ENCODE data around the gene TSPAN13. TPM values are rescaled to one million over a fixed set of nuclear protein-coding genes. Genes with fewer than 3 reads are reported as not detected.

Gene TSPAN13
- polyA plus RNA-seq, 1 donor (not counting 4 experiments of a cell fraction or from before 2014, with no cell fraction given): 21.6 TPM

DNA sequence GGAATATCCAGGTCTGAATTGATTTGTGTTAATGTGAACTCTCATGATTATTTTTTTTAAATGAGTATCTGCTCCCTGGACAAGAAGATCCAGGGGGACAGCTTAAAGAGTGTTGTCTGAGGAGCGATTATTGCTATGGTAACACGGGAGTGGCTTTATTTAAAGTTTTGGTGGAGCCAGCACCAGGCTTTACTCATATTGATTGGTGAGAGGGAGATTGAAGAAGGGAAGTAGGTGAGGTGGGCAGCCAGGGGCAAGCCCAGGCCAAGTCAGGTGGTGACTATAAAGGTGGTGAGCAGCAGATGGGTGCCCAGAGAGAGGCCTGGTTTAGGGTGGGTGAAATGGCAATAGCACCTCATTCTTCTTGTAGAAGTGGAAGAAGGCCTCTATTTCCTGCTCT, 61.4 kb downstream of the TSPAN13 start:
- Histone ChIP-seq H3K9ac (ENCODE audit: control insufficient read depth, extremely low read depth, insufficient read depth, low read length) (no peak overlapping the region), H3K27me3 (ENCODE audit: control insufficient read depth, extremely low read depth, insufficient read depth, low read length) (no peaks in the 10 kb centered on the region)
- no peak for DNase-seq (ENCODE audit: low read depth, low spot score)

GRCh38 chr7:16816824-16817223, 63.3 kb downstream of the TSPAN13 start:
- H3K9me1 ChIP-seq (ENCODE audit: control insufficient read depth, extremely low read depth, insufficient read depth, low read length): no peaks in the 10 kb centered on the region
- DNase-seq (ENCODE audit: low read depth, low spot score): no peak
- FAIRE-seq: no peak
- H3K4me2 ChIP-seq (ENCODE audit: control insufficient read depth, extremely low read depth, insufficient read depth, low read depth, low read length): no peak overlapping the region
- dilution Hi-C loops (cut with MboI; ENCODE audit: extremely low pct_ligation_motif_present, low sequenced_read_pairs): no loop called here
- H3K4me1 ChIP-seq (ENCODE audit: control insufficient read depth, extremely low read depth, insufficient read depth, low read length): no peaks in the 10 kb centered on the region
- no peaks in the 10 kb centered on the region for H3K9me3 ChIP-seq (ENCODE audit: control insufficient read depth, low read depth, low read length)
- no peak overlapping the region for H3K27ac ChIP-seq (ENCODE audit: control insufficient read depth, insufficient read depth, low read length)
- H3K79me2 ChIP-seq (ENCODE audit: control insufficient read depth, insufficient read depth, low read length): no peaks in the 10 kb centered on the region
- no peak overlapping the region for H2AFZ ChIP-seq (ENCODE audit: control insufficient read depth, low read length)
- no peaks in the 10 kb centered on the region for H4K20me1 ChIP-seq (ENCODE audit: control insufficient read depth, extremely low read depth, insufficient read depth, low read length)
- no peaks in the 10 kb centered on the region for H3K36me3 ChIP-seq (ENCODE audit: control insufficient read depth in 2 of 2, extremely low read depth in 1 of 2, insufficient read depth in 2 of 2, low read length in 2 of 2)
- H3K4me3 ChIP-seq (ENCODE audit: control insufficient read depth in 2 of 3, extremely low read depth in 1 of 3, insufficient read depth in 2 of 3, low read depth in 1 of 3, low read length in 3 of 3): no peak overlapping the region
- H3K27me3 ChIP-seq (ENCODE audit: control insufficient read depth, extremely low read depth, insufficient read depth, low read length): no peaks in the 10 kb centered on the region
- TF ChIP-seq EZH2 (IDR thresholded peaks at IDR 0.05; ENCODE audit: low read length): no peak
- TF ChIP-seq, protein P1, sequence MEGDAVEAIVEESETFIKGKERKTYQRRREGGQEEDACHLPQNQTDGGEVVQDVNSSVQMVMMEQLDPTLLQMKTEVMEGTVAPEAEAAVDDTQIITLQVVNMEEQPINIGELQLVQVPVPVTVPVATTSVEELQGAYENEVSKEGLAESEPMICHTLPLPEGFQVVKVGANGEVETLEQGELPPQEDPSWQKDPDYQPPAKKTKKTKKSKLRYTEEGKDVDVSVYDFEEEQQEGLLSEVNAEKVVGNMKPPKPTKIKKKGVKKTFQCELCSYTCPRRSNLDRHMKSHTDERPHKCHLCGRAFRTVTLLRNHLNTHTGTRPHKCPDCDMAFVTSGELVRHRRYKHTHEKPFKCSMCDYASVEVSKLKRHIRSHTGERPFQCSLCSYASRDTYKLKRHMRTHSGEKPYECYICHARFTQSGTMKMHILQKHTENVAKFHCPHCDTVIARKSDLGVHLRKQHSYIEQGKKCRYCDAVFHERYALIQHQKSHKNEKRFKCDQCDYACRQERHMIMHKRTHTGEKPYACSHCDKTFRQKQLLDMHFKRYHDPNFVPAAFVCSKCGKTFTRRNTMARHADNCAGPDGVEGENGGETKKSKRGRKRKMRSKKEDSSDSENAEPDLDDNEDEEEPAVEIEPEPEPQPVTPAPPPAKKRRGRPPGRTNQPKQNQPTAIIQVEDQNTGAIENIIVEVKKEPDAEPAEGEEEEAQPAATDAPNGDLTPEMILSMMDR (optimal IDR thresholded peaks at IDR 0.05 in 1 of 3, IDR thresholded peaks at IDR 0.05 in 1 of 3, conservative IDR thresholded peaks at IDR 0.05 in 1 of 3; ENCODE audit: extremely low read depth in 1 of 3, insufficient read depth in 2 of 3, low read length in 3 of 3): no peak
- no peak overlapping the region for H3K9ac ChIP-seq (ENCODE audit: control insufficient read depth, extremely low read depth, insufficient read depth, low read length)

More for the DNA sequence above, 61.4 kb downstream of the TSPAN13 start:
- Histone ChIP-seq H3K4me3 (ENCODE audit: control insufficient read depth in 2 of 3, extremely low read depth in 1 of 3, insufficient read depth in 2 of 3, low read depth in 1 of 3, low read length in 3 of 3) (no peak overlapping the region), H3K36me3 (ENCODE audit: control insufficient read depth in 2 of 2, extremely low read depth in 1 of 2, insufficient read depth in 2 of 2, low read length in 2 of 2) (no peaks in the 10 kb centered on the region), H3K4me2 (ENCODE audit: control insufficient read depth, extremely low read depth, insufficient read depth, low read depth, low read length) (no peak overlapping the region), H3K9me3 (ENCODE audit: control insufficient read depth, low read depth, low read length) (no peaks in the 10 kb centered on the region), H3K27ac (ENCODE audit: control insufficient read depth, insufficient read depth, low read length) (no peak overlapping the region), H4K20me1 (ENCODE audit: control insufficient read depth, extremely low read depth, insufficient read depth, low read length) (no peaks in the 10 kb centered on the region), H3K9me1 (ENCODE audit: control insufficient read depth, extremely low read depth, insufficient read depth, low read length) (no peaks in the 10 kb centered on the region), H3K79me2 (ENCODE audit: control insufficient read depth, insufficient read depth, low read length) (no peaks in the 10 kb centered on the region), H3K4me1 (ENCODE audit: control insufficient read depth, extremely low read depth, insufficient read depth, low read length) (no peaks in the 10 kb centered on the region), H2AFZ (ENCODE audit: control insufficient read depth, low read length) (no peak overlapping the region)
- TF ChIP-seq, protein P1 (optimal IDR thresholded peaks at IDR 0.05 in 1 of 3, IDR thresholded peaks at IDR 0.05 in 1 of 3, conservative IDR thresholded peaks at IDR 0.05 in 1 of 3; ENCODE audit: extremely low read depth in 1 of 3, insufficient read depth in 2 of 3, low read length in 3 of 3): no peak
- no peak for TF ChIP-seq EZH2 (IDR thresholded peaks at IDR 0.05; ENCODE audit: low read length)
- dilution Hi-C loops (cut with MboI; ENCODE audit: extremely low pct_ligation_motif_present, low sequenced_read_pairs): no loop called here
- FAIRE-seq: no peak
